NCI-H748 (cell line): ENCODE measurements around the gene CAMTA1.
"Not testable (repeated sequence)": the region's sequence is repeated elsewhere in the genome, so short reads cannot be mapped to it uniquely, and the experiment has no call there.

Experiments
- DNase-seq: peaks from one replicate; lab custom pipeline; 2025; ENCODE audit not compliant: unreplicated experiment; lab: John Stamatoyannopoulos, UW

CAMTA1 gene

DNA sequence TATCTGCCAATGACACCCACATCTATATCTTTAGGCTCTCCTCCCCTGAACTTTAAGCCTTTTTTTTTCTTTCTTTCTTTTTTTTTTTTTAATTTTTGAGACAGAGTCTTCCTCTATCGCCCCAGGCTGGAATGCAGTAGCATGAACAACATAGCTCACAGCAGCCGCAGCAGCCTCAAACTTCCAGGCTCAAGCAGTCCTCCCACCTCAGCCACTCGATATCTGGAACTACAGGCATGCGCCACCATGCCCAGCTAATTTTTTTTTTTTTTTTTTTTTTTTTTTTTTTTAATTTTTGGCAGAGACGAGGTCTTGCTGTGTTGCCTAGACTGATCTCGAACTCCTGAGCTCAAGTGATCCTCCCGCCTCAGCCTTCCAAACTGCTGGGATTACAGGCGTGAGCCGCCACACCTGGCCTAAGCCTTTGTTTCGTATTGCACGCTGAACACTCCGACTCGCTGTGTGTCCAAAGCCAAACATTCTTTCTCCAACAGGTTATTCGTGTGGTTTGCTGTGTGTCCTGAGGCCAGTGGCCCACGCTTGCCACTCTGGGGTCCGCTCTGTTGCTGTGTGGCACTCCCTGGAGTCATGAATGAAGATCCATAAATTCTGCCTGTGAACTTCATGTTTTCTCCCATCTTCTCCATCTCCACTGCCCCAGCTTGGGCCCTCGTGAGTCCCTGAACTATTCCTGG is 119.4 kb downstream of the CAMTA1 start:
- no peak for DNase-seq

DNA sequence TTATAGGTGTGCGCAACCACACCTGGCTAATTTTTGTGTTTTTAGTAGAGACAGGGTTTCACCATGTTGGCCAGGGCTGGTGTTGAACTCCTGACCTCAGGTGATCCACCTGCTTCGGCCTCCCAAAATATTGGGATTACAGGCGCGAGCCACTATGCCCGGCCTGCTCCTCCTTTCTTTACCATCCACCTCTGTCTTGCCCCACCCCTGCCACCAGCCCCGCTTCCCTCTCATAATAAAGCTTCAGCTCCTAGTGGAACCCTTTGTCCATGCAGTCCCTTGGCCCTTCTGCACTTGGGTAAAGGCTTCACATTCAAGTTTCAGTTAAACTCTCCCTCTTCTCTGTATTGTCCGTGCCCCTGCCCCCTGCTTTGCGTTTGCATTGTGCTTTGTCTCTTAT is 120.1 kb downstream of the CAMTA1 start:
- DNase-seq = no peak

DNA sequence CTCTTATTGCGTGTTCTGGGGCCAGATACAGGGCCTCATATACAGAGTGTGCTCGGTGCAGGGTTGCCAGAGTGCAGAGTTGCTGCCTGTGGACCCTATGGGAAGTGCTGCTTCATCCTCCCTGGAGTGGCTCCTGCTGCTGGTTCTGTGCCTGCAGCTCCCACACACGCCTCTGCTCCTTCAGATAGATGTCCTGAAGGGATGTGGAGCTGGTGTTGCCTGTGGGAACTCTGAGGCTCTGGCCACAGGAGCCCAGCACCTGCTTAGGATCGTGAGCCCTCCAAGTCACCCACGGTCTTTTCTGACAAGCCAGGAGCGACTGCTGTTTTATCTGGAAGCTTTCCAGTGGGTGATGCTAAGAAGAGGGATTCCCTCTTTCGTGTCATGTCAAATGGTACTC is 120.5 kb downstream of the CAMTA1 start:
- DNase-seq = no peak

DNA sequence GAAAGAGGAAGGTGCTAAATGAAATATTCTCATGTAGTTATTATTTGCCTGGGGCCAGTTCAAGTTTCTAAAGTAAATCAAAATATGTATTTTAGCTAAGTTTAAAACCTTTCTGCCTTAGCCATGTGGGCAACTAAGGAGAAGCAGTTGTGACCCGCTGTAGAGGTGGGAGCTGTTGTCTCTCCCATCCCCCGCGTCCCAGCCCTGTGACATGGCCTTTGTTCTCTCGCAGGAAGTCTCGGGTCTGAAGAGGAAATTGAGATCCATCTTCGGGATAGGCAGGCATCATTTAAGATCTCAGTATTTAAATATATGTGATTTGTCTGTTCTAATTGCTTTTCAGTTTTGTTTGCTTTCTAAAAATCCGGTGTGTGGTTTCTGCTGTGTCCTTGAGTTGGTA is 121.5 kb downstream of the CAMTA1 start:
- no peak for DNase-seq

DNA sequence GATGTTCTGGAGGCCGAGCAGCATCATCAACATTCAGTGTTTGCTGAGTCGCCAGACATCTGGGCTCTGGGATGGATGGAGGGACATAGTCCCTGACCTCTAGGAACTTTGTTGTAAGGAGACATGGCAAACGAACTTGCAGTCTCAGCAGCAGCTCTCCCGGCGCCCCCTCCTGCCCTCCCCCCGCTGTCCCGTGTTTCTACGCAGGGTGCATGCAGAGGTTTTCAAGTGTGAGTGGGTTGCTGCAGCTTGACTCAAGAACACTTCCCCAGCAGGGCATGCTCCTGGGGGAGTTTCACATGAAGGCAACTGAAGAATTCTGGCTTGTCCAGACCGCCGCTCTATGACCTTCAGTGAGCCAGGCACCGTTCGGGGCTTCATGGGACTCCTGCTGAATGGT is 121.9 kb downstream of the CAMTA1 start:
- DNase-seq = no peak

DNA sequence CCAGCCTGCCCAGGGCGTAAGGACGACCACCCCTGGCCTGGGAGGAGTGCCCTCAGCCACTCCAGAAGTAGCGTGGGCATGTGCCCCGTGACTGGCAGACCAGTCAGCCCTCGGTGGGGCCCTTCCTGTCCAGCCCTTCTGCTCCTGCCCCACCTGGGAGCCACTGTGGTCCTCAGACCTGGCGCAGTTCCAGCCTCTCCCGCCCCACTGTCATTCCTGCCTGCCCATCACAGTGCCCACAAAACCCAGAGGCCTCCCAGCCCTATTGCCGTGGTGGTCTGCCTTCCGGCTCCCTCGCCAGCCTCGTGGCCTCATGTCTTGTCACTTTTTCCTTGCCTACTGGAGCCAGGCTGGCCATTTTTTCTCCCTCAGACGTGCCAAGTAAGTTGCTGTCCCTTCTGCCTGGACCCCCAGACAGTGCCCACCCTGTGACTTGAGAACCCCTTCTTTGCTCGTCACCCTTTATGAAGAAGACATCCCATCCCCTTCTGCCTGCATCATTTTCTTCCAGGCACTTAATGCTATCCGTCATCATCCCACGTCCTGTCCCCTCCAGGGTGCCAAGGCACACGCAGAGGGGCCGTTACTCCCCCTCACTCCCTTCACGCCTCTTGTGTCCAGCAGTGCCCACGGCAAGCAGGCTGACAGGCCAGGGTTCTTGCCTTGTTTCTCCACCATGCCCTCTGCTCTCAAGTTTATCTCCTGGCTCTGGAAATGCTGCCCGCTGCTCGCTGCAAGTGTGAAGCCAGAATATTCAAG is 122.6 kb downstream of the CAMTA1 start:
- no peak for DNase-seq

DNA sequence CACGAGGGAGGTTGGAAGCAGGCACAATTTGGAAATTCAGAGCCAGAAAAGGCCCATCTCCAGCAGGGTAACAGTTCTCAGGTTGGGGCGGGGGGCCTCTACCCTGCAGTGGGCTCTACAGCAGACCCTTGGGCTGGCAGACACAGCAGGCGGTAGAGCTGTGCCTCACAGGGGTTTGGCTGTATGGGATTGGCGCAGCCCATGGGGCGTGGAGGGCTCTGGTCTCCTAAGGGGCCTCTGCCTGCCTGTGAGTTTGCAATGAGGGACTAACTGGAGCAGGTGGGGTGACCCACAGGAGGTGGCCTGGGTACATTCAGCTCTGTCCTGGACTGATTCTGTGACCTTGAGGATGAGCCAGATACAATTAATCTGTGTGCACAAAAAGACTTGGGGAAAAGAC is 124.1 kb downstream of the CAMTA1 start:
- DNase-seq = no peak

DNA sequence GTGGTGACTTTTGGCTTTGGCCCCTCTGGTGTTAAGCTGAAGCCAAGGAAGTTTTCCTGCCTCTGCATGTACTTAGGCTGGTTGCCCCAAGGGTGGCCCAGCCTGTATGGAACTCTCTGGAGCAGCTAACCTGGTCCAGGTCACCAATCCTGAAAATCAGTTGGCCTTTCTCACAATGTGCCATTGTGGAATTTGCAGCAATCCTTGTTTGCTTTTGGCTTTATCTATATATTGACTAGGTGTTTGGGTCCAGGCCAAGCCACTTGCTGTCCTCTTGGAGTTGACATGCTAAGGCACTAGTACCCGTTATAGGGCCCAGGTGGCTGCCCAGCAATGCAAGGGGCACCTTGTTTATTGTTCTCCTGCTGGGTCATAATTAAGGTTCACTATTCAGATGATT is 124.6 kb downstream of the CAMTA1 start:
- DNase-seq = no peak

DNA sequence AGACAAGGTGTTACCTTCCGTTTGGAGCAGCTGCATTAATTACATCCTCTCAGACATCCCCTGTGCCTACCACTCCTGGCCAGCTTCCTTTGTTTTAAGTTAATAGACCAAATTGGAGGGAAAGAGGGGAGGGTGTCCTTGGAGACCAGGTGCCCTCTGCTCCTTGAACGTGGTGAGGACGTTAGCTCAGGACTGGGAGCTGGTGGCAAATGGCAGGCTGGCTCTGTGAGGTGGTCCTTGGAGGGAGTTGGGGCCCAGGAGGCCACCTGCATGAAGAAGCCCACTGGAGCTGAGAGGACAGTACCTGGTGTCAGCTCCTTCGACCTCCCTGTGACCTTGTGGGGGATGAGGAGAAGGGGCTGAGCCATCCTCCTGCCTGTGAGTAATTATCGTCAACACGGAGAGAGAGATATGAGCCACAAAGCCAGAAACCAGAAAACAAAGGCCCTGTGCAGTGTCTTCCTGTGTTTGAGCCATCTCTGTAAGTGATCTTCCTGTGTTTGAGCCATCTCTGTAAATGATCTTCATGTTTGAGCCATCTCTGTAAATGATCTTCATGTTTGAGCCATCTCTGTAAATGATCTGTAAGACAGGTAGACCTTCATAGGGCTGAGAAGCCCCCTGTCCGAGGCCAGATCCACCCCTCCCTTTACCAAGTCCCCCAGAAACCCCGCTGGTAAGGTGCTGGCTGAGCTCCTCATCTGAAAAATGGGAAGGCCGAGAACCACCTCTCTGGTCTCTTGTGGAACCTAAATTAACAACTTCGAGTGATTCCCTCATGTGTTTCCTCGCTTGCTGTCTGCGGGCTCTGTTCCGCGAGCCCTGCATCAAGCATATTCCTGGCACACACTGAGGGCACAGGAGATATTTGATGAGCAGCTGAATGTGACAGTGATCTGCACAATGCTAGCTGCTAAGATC is 126.0 kb downstream of the CAMTA1 start:
- no peak for DNase-seq

DNA sequence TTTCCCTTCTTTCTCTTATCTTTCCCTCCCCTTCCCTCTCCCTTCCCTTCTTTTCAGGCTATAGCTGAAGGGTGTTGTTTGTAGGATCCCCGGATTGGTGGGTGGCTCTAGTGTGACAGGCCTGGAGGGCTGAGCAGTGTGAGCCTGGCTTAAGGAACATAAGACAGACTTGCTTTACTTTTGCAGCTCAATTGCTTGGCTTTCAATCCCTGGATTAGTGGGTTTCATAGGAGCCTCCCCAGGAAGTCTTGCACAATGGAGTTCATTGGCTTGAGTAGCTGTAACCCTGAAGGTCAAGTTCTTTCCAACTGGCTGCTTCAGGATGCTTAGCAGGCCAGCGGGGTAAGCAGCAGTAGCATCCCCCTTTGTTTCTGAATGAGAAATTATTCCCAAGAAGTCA is 126.7 kb downstream of the CAMTA1 start:
- no peak for DNase-seq

DNA sequence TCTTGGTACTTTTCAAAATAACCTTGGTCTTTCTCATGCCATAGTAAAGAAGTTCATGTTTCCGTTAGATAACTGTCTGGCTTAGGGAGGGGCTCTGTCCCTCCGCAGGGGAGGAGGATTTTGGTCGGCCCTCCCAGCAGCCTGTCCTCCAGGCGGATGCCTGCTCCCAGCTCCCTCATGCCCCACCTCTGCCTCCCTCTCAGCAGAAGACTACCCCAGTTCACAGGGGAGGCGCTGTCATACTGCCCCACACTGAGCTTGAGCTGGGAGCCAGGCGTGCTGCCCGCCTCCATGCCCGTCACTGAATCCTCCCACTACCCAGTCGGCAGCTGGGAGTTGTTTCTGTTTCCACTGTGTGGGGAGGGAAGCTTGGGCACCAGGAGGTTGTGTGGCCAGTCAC is 127.3 kb downstream of the CAMTA1 start:
- DNase-seq = no peak

DNA sequence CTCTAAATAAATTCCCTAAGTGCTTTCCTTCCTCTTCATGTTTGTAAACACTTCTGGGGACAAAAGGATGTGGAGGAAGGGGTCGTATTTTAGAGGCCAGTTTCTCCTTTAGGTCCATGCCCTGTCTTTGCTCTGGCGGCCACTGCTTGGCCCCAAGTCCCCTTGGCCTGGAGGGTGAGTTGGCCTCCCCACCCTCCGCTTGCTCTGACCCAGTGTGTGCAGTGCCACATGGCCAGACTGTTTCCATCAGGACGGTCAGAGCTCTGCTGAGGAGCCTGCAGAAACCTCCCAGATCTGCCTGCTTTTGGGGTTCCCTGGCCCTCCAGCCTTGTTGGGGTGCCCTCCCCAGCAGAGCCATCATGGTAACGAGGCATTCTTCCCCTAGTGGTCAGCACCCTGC is 127.8 kb downstream of the CAMTA1 start:
- DNase-seq = no peak

DNA sequence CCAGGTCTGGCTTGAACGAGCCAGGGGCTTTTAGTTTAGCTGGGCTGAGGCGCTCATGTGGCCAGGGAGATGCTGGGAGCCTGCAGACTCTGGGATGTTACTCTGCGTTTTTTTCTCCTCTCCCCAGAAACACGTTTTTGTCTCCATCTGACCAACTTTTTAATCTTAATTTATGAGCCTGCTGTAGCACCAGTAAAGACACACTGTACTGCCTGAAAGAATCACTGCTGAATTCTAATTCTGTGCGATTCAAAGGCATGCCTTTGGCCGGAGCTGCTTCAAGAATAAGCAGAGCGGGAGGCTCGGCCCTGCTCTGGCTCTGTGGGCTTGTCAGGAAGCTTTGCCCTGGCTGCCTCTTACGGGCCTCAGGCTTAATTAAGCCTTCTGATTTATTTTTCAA is 129.5 kb downstream of the CAMTA1 start:
- no peak for DNase-seq

DNA sequence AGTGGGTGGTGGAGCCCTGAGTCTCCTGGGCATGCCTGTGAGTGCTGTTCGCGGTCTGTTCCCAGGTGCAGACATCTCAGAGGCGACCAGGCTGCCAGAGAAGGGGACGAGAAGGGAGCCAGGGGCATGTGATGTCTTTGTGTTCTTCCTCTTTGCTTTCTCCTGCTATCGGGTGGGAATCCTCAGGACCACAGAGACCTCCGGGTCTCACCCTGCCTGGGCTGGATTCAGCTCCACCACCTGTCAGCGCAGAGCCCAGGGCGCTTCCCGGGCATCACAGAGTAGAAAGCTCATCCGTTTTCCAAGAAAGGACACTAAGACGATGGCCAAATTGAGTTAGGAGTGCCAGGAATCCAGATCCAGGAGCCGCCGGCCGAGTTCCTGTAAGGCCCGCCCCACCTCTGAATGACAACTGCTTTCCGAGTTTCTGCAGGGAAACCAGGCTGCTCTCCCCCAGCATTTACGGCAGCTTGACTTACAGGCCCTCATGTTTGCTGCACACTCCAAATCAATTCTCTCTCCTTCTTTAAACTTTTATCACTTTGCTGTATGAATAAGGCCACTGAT is 130.8 kb downstream of the CAMTA1 start:
- DNase-seq = no peak

DNA sequence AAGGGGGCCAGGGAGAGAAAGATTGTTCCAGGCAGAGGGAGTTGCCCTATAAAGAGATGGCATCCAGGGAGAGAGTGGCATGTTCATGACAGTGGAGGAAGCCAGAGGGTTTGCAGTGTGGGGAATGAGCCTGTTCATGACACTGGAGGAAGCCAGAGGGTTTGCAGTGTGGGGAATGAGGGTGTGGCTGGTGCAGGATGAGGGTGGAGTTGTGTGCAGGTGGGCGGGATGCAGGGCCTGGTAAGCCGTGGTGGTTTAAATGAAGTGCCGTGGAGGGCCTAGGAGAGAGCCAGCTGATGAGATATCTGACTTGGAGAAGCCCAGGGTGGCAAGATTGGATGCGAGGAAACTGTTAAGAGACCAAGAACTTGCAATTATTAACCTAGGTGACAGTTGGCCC is 131.8 kb downstream of the CAMTA1 start:
- DNase-seq = no peak

DNA sequence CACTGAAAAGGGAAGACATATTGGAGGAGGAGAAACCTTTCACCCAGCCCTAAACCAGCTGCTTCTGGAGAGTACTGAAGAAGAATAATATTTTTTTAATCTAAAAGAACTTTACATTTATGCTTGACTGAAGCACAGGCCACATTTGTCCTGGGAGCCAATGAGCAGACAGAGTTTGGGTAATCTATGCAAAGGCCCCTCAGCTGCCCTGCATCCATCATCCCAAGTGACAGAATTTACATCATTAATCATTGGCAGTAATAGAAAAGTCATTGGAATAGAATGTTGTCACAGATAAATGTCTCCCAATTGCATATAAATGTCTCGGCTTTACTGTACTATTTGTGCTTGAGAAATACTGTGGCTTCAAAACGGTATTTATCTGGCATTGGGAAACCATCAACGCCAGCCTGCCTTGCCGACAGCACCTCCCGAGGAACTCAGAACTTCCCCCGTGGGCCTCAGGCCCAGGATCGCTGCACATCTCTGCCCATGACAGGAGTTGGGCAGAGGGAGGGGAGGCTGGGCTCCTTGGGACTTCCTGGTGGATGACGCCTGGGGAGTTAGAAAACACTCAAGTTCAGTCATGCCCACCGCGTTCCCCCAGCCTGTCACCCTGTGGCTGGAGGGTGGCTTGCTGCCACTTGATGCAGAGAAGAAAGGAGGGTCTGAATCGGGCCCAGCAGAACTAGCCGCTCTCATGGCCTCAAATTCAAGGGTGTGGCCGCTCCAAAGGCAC is 133.1 kb downstream of the CAMTA1 start:
- no peak for DNase-seq

DNA sequence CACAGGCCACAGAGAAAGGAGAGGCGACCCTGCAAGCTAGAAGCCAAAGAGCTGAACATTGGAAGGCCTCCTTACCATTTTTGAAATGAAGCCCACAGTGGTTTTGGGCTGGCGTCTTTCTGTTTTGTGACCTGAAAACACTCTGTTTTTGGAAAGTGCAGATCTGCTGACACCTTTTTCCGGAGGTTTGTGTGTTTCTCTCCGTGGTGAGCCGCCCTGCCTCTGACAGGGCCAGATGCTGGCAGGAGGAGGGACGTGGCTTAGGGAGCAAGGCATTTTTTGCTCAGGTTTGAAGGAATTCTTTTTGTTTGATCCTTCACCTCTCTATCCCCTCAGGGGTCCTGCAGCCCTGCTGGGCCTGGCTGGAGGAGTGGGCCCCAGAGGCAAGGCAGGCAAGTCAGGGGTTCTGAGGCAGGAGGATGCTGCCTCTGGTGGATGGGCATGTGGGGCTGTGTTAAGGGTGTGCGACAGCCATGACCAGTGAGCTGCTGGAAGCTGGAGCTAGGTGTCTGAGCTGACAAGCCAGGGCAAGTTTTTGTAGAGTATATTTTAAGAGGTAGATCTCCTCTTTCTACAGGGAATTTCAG is 133.8 kb downstream of the CAMTA1 start:
- DNase-seq = no peak

DNA sequence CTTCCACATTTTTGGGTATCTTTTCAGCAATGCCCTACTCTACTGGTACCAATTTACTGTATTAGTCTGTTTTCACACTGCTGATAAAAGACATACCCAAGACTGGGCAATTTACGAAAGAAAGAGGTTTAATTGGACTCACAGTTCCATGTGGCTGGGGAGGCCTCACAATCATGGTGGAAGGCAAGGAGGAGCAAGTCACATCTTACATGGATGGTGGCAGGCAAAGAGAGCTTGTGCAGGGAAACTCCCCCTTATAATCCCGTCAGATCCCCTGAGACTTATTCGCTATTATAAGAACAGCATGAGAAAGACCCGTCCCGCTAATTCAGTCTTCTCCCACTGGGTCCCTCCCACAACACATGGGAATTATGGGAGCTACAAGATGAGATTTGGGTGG is 136.3 kb downstream of the CAMTA1 start:
- DNase-seq = not testable (repeated sequence)

DNA sequence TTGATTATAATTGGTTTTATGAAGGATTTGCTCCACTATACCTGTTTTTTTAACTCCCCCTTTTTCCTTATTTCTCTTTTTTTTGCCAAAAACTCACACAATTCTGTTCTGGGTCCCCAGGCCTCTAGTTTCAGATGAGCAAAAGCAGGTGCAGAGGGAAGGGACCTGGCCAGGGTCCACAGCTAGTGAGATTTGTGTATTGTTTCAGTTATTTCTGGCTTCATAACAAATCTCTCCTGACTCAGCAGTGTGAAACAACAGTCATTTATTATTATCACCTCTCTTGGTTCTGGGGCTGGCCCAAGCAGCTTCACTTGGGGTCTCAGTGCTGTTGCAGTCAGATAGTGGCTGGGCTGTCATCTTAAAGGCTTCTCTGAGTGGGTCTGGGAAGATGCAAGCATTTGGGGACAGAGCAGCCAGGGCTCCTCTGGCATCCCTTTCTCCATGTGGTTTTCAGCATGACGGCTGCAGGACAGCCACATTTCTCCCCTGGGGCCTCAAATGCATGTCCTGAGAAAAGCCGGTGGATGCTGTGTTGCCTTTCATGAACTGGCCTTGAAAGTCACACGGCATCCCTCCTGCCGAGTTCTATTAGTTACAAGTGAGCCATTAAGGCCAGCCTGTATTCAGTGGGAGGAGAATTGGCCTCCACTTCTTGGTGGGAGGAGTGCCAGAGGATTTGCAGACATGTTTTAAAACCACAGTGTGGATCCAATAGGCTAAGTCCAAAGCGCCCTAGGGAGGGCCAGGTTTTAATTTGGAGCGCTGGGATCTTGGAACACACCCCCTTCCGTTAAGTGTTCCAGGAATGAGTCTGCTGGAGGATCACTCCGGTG is 137.1 kb downstream of the CAMTA1 start:
- DNase-seq = peak; percentile 20
